8988T (cell line): ENCODE data around the gene TNRC18.

Experiments used
- DNase-seq: peaks from one replicate; pipeline ENCODE4 v3.0.0; 2011

Gene TNRC18

GRCh38 chr7:5425507-5426225, 2.0 kb upstream of the TNRC18 start:
- no peak for DNase-seq

GRCh38 chr7:5424749-5425506, 1.3 kb upstream of the TNRC18 start:
- peak; percentile 60 for DNase-seq

- DNase-seq: peak; percentile 85
Measured at GRCh38 chr7:5423976-5424748, 528 bp upstream of the TNRC18 start.

DNA sequence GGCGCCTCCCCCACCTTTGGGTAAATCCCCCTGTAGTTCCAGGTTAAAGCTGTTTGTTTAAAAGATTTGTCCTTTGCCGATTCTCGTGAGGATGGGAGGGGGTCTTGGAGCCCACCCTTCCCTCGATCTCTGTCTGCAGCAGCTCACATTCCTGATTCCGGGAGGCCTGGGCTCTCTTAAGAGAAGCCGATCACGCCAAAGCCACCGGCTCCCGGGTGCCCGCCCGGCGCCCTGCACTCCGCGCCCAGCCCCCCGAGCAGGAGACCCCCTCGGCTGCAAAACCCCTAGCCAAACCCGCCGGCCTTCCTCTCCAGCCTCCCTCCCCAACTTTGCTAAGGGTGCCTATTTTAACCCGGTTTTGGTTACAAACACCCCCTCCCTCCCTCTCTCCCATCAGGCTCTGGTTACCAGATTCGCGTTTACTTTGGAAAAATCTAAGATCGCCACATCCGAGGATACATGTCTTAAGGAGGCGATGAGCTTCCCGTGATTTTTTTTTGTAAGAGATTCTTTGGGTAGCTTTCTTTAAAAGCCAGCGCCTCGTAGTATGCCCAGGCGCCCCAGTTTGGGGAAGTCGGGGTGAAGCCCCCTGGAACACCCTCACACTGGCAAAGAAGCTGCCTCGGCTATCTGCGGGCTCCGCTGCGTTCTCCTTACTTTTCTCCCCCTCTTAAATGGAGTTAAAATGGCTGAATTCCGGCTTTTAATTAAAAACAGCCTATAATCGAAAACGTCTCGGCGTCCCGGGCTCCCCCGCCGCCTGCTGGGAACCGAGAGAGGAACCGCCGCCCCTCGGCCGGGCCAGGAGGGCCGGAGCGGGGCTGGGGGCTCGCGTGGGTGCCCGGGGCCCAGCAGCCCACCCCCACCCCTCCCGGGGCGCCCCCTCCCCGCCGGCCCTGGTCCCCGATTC, 983 bp downstream of the TNRC18 start:
- peak; percentile 53 for DNase-seq

GRCh38 chr7:5421714-5422395, 1.8 kb downstream of the TNRC18 start:
- peak; percentile 64 for DNase-seq

GRCh38 chr7:5420881-5421713, 2.5 kb downstream of the TNRC18 start:
- DNase-seq: peak; percentile 53

DNA sequence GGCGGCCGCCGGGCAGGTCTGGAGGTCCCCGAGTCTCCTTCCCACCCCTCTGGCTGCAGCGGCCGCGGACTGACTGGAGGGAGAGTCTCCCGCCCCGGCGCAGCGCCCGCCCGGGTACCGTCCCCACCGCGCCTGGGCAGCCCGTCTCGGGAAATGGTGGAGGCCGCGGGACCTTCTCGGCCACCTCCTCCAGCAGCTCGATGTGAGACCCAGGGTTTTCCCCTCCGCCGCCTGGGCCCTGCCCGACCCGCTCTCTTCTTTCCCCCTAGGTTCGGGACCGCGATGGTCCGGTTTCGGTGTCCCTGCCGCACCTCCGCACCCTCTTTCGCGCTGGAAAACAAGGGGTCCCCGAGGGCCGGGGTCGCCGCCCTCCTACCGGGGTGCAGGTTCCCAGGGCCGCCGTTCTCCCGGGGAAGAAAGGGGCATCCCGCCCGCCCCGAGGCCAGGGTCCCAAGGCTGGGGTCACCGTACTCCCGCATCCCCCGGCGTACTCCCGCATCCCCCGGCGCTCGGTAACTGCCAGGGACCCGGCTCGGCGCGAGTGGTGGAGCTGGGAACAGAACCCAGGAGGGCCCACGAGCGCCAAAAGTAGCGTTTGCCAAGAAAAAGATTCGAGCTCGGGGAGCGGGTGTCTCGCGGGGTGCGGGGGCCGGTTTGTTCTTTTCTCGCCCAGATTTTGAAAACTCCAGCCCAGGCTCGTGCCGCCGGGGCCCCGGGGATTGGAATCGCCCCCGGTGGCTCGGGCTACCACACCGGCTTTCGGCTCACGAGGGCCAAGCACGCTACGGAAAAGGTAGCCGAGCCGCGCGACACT, 3.4 kb downstream of the TNRC18 start:
- no peak for DNase-seq

- no peak for DNase-seq
Measured at GRCh38 chr7:5419539-5420066, 4.0 kb downstream of the TNRC18 start.

DNA sequence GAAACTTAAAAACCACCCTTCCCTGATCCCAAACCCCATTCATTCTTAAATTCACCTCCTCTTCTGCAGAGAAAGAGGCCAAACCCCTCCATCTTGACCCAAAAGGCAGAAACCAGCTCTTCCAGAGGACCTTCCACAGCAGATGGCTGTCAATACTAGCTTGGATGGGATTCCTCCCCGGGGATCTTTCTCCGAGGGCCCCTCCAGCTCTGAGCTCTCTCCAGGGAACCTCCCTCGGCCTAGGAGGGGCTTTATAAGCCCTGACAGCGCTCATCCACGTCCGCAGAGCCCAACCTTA, 5.4 kb downstream of the TNRC18 start:
- DNase-seq: no peak

- DNase-seq: no peak
Measured at GRCh38 chr7:5417106-5418071, 6.2 kb downstream of the TNRC18 start.

DNA sequence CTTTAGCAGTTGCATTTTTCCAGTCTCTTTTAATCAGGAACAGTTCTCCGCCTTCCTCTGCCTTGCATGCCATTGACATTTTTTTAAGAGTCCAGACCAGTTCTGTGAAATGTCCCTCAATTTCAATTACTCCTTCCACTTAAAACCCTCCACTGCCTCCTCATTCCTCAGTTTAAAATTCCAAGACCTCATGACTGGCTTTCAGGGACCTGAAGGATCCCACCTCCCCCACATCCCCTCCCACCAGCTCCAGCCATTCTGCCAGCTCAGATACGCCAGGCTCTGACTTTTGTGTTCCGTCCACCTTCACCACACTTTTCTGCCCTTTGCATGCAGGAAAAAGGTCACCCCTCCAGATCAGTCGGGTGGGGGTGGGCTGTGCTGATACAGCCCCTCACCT, 8.7 kb downstream of the TNRC18 start:
- no peak for DNase-seq

GRCh38 chr7:5413449-5413786, 10.2 kb downstream of the TNRC18 start:
- DNase-seq: no peak

DNA sequence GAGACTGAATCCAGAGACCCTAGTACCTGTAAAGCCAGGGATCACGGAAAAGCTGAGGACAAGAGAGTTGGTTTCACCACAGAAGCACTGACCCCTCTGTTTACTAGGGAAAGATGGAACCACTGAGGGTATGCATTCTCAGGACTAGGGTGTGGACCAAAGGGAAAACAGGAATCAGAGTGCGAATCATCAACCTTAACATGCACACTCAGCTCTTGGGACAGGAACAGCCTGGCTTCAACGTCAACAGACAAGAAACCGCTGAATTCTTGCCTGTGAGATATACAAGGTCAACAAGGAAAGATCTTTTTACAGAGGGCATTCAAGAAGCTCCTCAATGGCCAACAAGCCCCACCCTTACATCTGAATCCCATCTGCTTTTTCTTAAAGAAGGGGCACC, 14.9 kb downstream of the TNRC18 start:
- no peak for DNase-seq

DNA sequence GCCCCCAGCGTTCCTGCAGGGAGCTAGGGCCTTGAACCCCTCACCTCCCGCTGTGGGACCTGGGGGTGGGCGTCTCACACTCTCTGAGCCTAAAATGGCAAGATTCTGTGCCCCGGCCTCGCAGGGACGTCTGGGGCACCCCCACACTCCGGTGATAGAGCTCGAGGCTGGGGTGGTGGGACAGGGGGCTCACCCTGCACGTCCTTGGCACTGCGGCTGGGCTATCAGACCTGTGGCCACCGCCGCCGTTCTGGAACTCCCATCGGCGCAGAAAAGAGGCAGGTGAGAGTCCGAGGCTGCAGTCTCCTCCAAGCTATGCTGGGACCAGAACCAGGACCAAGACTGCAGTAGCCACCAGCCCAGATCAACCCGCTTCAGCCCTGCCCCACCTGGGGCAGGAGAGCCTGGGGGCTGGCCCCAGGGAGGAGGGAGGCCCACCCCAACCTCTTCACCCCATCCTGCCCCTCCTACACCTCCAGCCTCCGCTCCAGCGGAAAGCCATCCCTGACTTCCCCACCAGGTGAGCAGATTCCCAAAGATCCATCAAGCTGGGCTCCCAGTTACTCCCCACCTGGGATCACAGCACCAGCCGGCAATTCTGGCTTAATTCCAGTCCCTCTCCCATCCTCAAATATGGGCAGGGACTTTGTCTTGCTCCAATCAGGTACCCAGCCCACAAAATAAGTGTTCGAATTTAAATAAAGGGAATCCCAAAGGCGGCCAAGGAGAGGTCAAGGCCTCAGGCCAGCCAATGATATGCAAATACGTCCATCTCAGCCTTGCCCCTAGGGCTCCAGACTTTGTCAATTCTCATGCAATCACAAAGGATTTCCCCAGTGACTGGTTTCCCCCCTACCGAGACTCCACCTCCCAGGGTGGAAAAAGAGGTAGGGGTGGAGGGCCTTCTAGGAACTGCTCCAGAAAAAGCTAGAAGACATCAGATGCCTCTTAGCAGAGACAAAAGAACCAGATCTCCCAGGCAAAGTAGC, 16.4 kb downstream of the TNRC18 start:
- DNase-seq: no peak

DNA sequence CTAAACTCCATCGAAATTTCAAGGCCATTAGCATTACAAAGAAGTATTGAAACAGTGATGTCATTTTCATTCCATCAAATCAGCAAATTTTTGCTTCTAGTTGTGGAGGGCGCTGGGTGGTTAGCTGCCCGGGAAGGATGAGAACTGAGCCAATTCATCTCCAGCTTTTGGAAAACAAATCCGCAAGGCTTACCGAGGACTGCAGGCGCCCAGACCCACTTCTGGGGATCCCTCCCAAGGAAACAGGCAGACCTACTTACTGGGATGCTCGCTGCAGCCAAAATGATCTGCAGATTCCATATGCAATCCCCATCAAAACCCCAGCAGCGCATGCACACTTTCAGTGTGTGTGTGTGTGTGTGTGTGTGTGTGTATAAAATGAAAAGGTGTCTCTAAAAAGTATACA, 19.2 kb downstream of the TNRC18 start:
- DNase-seq: no peak

DNA sequence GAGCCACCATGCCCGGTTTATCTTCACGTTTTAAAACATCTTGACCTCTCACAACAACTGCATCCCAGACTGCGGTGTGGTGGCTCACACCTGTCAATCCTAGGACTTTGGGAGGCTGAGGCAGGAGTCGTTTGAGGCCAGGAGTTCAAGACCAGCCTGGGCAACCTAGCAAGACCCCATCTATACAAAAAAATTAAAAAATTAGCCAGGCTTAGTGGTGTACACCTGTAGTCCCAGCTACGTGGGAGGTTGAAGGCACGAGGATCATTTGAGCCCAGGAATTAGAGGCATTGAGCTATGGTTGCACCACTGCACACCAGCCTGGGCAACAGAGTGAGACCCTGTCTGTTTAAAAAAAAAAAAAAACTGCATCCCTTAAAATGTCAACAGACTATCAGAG, 20.2 kb downstream of the TNRC18 start:
- no peak for DNase-seq

- no peak for DNase-seq
Measured at GRCh38 chr7:5397736-5398135, 25.9 kb downstream of the TNRC18 start.
